T47D (cell line): Measurements from ENCODE around the gene CDKAL1.
"Not testable (repeated sequence)": the region's sequence is repeated elsewhere in the genome, so short reads cannot be mapped to it uniquely, and the experiment has no call there.

Experiments
- DNase-seq, 2 experiments: peaks; one replicate each; pipeline versions ENCODE4 v3.0.0 to v3.0.0-alpha.2; 2011 to 2012; ENCODE audit warnings: low read depth in 1 of 2, low spot score in 1 of 2
- JUND ChIP-seq: IDR thresholded peaks from 2 replicates; pipeline ENCODE4 v1.6.1; 2012; ENCODE audit warnings: low read depth
- in situ Hi-C: cut with HindIII; loops from 2 replicates; pipeline ENCODE4 v1.10.0; 2016; ENCODE audit warnings: low sequenced_read_pairs, low pct_unique_long_range_greater_than_20kb

Gene CDKAL1

GRCh38 chr6:20718705-20719653 is 184.7 kb downstream of the CDKAL1 start:
- in situ Hi-C loops: no loop called here
- TF ChIP-seq JUND: no peak

GRCh38 chr6:20719980-20720379 is 185.7 kb downstream of the CDKAL1 start:
- no peak for DNase-seq
- in situ Hi-C loops: no loop called here
- no peak for TF ChIP-seq JUND

More at GRCh38 chr6:20718705-20719653, 184.7 kb downstream of the CDKAL1 start:
- no peak for DNase-seq

GRCh38 chr6:20721121-20721520 is 186.9 kb downstream of the CDKAL1 start:
- in situ Hi-C loops, DNase-seq: not testable (repeated sequence)

GRCh38 chr6:20722455-20722854 is 188.2 kb downstream of the CDKAL1 start:
- in situ Hi-C loops: no loop called here
- DNase-seq: no peak
- TF ChIP-seq JUND: no peak

GRCh38 chr6:20723236-20723635 is 189.0 kb downstream of the CDKAL1 start:
- DNase-seq: no peak
- in situ Hi-C loops: no loop called here
- TF ChIP-seq JUND: no peak

- in situ Hi-C loops: no loop called here
- no peak for TF ChIP-seq JUND
- no peak for DNase-seq
Measured at GRCh38 chr6:20724443-20725190, 190.4 kb downstream of the CDKAL1 start.

- in situ Hi-C loops, DNase-seq: not testable (repeated sequence)
Measured at GRCh38 chr6:20725235-20725634, 191.0 kb downstream of the CDKAL1 start.

- DNase-seq: no peak
- in situ Hi-C loops: no loop called here
- TF ChIP-seq JUND: no peak
Measured at GRCh38 chr6:20729086-20729485, 194.8 kb downstream of the CDKAL1 start.

GRCh38 chr6:20732362-20732761 is 198.1 kb downstream of the CDKAL1 start:
- DNase-seq, in situ Hi-C loops: not testable (repeated sequence)

GRCh38 chr6:20732896-20733295 is 198.6 kb downstream of the CDKAL1 start:
- TF ChIP-seq JUND: no peak
- in situ Hi-C loops: no loop called here

GRCh38 chr6:20737912-20738311 is 203.7 kb downstream of the CDKAL1 start:
- TF ChIP-seq JUND: no peak
- DNase-seq: no peak
- in situ Hi-C loops: no loop called here

More at GRCh38 chr6:20732896-20733295, 198.6 kb downstream of the CDKAL1 start:
- DNase-seq: no peak

GRCh38 chr6:20740088-20740487 is 205.8 kb downstream of the CDKAL1 start:
- DNase-seq: peak in 1 of 2 experiments; percentile 15
- no peak for TF ChIP-seq JUND
- in situ Hi-C loops: no loop called here

GRCh38 chr6:20740727-20741126 is 206.5 kb downstream of the CDKAL1 start:
- DNase-seq: peak in 1 of 2 experiments; percentile 22
- TF ChIP-seq JUND: no peak
- in situ Hi-C loops: no loop called here
